OCI-LY7 (cell line): Measurements from ENCODE around the gene CDHR2. TPM values are rescaled to one million over a fixed set of nuclear protein-coding genes. Genes with fewer than 3 reads are reported as not detected.

Experiments used
- BruUV-seq: library from RNA; stranded (reverse); fragments of 400-500 nt; replicated peaks from 2 replicates; lab custom pipeline; 2021; lab: Mats Ljungman, UMichigan
- CTCF ChIA-PET: fragments of 300-600 bp; sonication (Branson Sonifier 250); formaldehyde crosslinking; loops from one replicate; lab custom pipeline; 2022; ENCODE audit warnings: antibody characterized with exemption; ENCODE audit not compliant: unreplicated experiment; lab: Charles Lee
- POLR2A ChIA-PET: fragments of 300-600 bp; sonication (Branson Sonifier 250); formaldehyde crosslinking; loops from one replicate; lab custom pipeline; 2022; ENCODE audit warnings: antibody characterized with exemption; lab: Charles Lee
- DNase-seq: peaks from one replicate; pipeline ENCODE4 v3.0.0-alpha.2; 2015; ENCODE audit warnings: low spot score
- H2AFZ ChIP-seq: fragments of 200-600 bp; sonication (generic), shearing (Covaris generic); 2 replicates; pipeline ENCODE4 v1.6.1; 2014; ENCODE audit warnings: mild to moderate bottlenecking, antibody characterized with exemption, low read length, moderate library complexity
- H3K27ac ChIP-seq: fragments of 200-600 bp; sonication (generic); 2 replicates; pipeline ENCODE4 v1.5.1; 2014; ENCODE audit warnings: mixed run types, low read depth, mild to moderate bottlenecking, moderate library complexity, low read length, inconsistent platforms; ENCODE audit not compliant: poor library complexity, severe bottlenecking
- H3K36me3 ChIP-seq: fragments of 200-600 bp; sonication (generic); 2 replicates; pipeline ENCODE4 v1.6.1; 2014; ENCODE audit warnings: mild to moderate bottlenecking, antibody characterized with exemption, low read length, moderate library complexity, mixed read lengths; ENCODE audit not compliant: insufficient read depth
- H3K4me1 ChIP-seq: fragments of 200-600 bp; sonication (generic); 2 replicates; pipeline ENCODE4 v1.5.1; 2014; ENCODE audit warnings: mild to moderate bottlenecking, low read length; ENCODE audit not compliant: insufficient read depth, poor library complexity, severe bottlenecking
- H3K4me2 ChIP-seq: fragments of 200-600 bp; sonication (generic); 2 replicates; pipeline ENCODE4 v1.6.1; 2014; ENCODE audit warnings: mild to moderate bottlenecking, low read length
- H3K4me3 ChIP-seq: fragments of 200-600 bp; sonication (generic); 2 replicates; pipeline ENCODE4 v1.5.1; 2014; ENCODE audit warnings: mild to moderate bottlenecking, low read depth, low read length; ENCODE audit not compliant: poor library complexity, severe bottlenecking
- H3K79me2 ChIP-seq: fragments of 200-600 bp; sonication (generic); 2 replicates; pipeline ENCODE4 v1.6.1; 2016; ENCODE audit warnings: low read depth, mild to moderate bottlenecking, low read length, moderate library complexity, mixed read lengths; ENCODE audit not compliant: insufficient read depth
- H3K9me2 ChIP-seq: fragments of 200-600 bp; sonication (generic); 2 replicates; pipeline ENCODE4 v1.6.1; 2016; ENCODE audit warnings: mild to moderate bottlenecking, low read length, mixed read lengths; ENCODE audit not compliant: insufficient read depth
- H3K9me3 ChIP-seq: fragments of 200-600 bp; sonication (generic); 2 replicates; pipeline ENCODE4 v1.6.1; 2014; ENCODE audit warnings: mild to moderate bottlenecking, mixed run types, low read length, mixed read lengths
- H4K20me1 ChIP-seq: fragments of 200-600 bp; sonication (generic); 2 replicates; pipeline ENCODE4 v1.6.1; 2014; ENCODE audit warnings: mild to moderate bottlenecking, antibody characterized with exemption, low read length, moderate library complexity, mixed read lengths; ENCODE audit not compliant: insufficient read depth
- CTCF ChIP-seq: fragments of 200-600 bp; sonication (generic); conservative IDR thresholded peaks from 2 replicates; pipeline ENCODE4 v1.5.1; 2014; ENCODE audit warnings: mild to moderate bottlenecking, antibody characterized with exemption, low read length, moderate library complexity, mixed read lengths
- EZH2phosphoT487 ChIP-seq: fragments of 200-600 bp; sonication (generic); IDR thresholded peaks from 2 replicates; pipeline ENCODE4 v1.6.1; 2018; ENCODE audit warnings: low read depth, borderline replicate concordance, mild to moderate bottlenecking, mixed run types, antibody characterized with exemption, low read length, moderate library complexity, mixed read lengths
- intact Hi-C: fragments of 100-400 bp; cut with micrococcal nuclease; formaldehyde crosslinking; loops from one replicate; pipeline ENCODE4 v1.10.0; 2022; ENCODE audit not compliant: unreplicated experiment
- total RNA-seq, 2 experiments: library from RNA; depleted of rRNA in 1 of 2; stranded (reverse); fragments of >200 nt in 1 of 2; shearing (Covaris generic) in 1 of 2; gene quantifications; 2 replicates each; pipeline ENCODE4 v1.2.3, GENCODE V29; 2014 to 2022

CDHR2 gene
- total RNA-seq, 2 experiments from 2014 or later, result 0.25 to 3.8 TPM

GRCh38 chr5:176538230-176538988, 10.7 kb upstream of the CDHR2 start:
- H2AFZ ChIP-seq, result no peak overlapping the region
- BruUV-seq, result no TSS peak
- no peaks in the 10 kb centered on the region for H4K20me1 ChIP-seq
- H3K9me2 ChIP-seq, result no peaks in the 10 kb centered on the region
- ChIA-PET POLR2A (interaction anchor here (0.5 to 3.5 kb wide), 7 partner anchors 10 to 175 kb away, joined by 3 to 24 read pairs (median 3); partner anchors contain the start of genes CDHR2, EIF4E1B and SNCB), CTCF (interaction anchor here (0.9 kb wide), 1 partner anchor 102 kb away, joined by 4 read pairs; no protein-coding TSS in a partner anchor)
- H3K4me3 ChIP-seq, result peak overlapping the region; percentile 79
- TF ChIP-seq CTCF, result peak; percentile 47
- TF ChIP-seq EZH2phosphoT487, result no peak
- H3K27ac ChIP-seq, result peak overlapping the region; percentile 99
- no peaks in the 10 kb centered on the region for H3K9me3 ChIP-seq
- peak overlapping the region; percentile 80 for H3K4me2 ChIP-seq
- peaks cover 27% of the 10 kb centered on the region for H3K36me3 ChIP-seq
- peaks cover 60% of the 10 kb centered on the region for H3K4me1 ChIP-seq
- intact Hi-C loops, result loop anchor here (10.0 kb wide), 1 partner anchor 466 kb away; the partner anchor contains the start of gene UIMC1
- H3K79me2 ChIP-seq, result peaks cover 31% of the 10 kb centered on the region
- DNase-seq, result no peak

GRCh38 chr5:176538989-176539384, 10.2 kb upstream of the CDHR2 start:
- CTCF ChIA-PET, result no interaction called here
- peak overlapping the region; percentile 80; the same call in 1 of the 2 replicates for H3K4me2 ChIP-seq
- no peaks in the 10 kb centered on the region for H4K20me1 ChIP-seq
- peaks cover 28% of the 10 kb centered on the region for H3K79me2 ChIP-seq
- intact Hi-C loops, result loop anchor here (10.0 kb wide), 1 partner anchor 466 kb away; the partner anchor contains the start of gene UIMC1
- no peak for DNase-seq
- no peak for TF ChIP-seq CTCF
- no peak for TF ChIP-seq EZH2phosphoT487
- no peaks in the 10 kb centered on the region for H3K9me2 ChIP-seq
- no TSS peak for BruUV-seq
- H3K9me3 ChIP-seq, result no peaks in the 10 kb centered on the region
- peaks cover 56% of the 10 kb centered on the region for H3K4me1 ChIP-seq
- H3K36me3 ChIP-seq, result peaks cover 24% of the 10 kb centered on the region; the same call in 1 of the 2 replicates
- H3K27ac ChIP-seq, result peak overlapping the region; percentile 99
- H3K4me3 ChIP-seq, result no peak overlapping the region
- POLR2A ChIA-PET, result interaction anchor here (1.5 to 3.5 kb wide), 2 partner anchors 11 to 123 kb away, joined by 3 to 24 read pairs; no protein-coding TSS in a partner anchor
- H2AFZ ChIP-seq, result no peak overlapping the region
